GM19043 (cell line): ENCODE results near the gene KIF3A.

Experiments used
- ATAC-seq: cut with Tn5 transposase; IDR thresholded peaks from one replicate; pipeline ENCODE4 v1.9.1; 2021; ENCODE audit warnings: low read depth; ENCODE audit not compliant: unreplicated experiment

Gene KIF3A

DNA sequence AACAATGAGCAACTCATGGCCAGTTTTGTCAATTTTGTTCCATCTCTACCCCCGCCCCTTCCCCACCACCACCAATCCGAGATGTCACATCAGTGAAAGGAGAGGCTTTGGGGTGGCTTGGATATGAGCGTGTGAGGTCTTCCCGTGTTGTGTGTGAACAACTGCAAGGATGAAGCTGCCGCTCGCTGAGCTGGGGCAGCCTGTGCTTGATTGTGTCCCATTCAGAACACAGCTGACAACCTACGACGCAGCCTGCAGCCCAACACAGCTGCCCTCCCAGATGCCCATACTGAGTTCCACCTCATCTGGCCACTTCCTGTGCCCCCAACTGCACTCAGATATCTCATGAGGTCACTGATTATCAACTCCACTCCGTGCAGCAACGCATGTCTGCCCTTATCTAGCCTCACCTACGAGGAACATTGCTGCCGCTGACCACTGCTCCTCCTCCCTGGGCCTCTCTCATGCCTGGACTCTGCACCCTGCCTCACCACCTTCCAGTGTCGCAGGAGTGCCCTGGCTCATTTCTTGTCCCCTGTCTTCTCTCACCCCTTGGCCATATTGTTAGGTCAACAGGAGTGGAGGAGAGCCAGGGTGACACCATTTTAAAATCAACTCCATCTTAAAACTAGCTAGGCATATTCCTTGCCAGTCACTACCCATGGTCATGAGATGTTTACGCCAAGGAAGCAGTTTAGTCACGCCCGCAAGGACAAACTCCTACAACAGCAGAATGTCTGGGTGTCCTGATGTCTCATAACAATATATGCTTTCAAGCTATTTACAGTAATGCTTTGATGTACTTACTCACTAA lies 70.8 kb downstream of the KIF3A start:
- ATAC-seq, result no peak

- no peak for ATAC-seq
Observed at GRCh38 chr5:132665574-132666080, 71.7 kb downstream of the KIF3A start.

DNA sequence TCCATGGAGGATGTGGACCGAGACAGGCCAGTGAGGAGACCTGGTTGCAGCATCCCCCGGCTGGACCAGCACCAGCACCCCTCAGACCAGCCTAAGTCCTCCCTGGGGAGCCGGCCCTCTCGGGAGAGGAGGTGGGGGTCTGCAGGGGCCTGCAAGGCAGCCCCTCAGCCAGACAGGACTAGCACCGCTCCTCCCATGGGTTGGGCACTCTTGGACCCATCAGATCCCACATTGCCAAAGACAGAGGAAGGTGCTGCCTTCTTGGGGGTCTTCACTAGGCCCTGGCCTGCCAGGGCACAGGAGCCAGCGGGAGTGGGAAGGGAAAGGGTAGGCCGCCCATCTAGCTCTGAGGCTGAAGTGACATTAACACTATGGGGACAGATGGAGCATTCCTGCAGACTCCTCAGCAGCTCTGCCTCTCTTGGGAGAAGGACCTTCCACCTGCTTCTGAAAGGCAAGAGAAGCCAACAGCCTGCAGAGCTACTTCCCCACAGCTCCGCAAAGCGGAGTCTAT lies 72.6 kb downstream of the KIF3A start:
- ATAC-seq, result no peak

DNA sequence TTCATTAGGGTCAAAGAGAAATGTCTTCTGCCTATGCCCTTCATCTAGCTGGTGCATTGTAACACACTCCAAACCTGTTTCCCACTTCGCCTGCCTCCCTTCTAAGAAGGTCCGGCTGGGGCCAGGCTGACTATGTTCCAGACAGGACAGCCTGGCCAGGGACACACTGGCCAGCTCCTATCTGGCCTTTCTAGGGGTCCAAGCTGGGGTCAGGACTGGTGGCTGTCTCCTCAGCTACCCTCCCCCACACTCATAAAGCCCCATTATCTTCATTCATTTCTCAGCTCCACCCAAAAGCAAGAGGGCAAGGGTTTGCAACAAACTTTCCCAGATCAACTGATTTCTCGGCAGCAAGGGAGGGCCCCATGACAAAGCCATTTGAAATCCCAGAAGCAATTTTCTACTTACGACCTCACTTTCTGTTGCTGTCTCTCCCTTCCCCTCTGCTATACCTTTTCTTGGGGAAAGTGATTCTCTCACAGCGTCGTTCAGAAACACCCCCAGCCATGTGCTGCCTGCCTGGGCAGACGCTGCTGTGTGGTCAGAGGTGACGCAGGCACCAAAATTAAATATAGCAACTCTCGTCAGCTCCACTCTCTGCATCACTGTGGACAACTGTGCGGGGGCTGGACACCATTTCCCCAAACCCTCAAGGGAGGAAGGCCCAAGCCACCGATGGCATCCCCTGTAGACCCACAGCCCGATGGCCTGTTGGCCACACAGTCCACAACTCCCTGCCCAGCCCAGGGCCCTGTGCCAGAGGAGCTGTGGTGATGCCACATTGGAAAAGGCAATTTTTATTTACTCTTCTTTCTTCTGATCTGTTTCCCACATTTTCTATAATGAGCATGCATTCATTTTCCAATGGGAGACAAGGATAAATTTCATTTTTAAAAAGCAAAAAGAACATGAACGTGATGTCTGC lies 73.3 kb downstream of the KIF3A start:
- peak; percentile 44 for ATAC-seq

GRCh38 chr5:132662925-132663770 lies 74.2 kb downstream of the KIF3A start:
- ATAC-seq, result peak; percentile 51

DNA sequence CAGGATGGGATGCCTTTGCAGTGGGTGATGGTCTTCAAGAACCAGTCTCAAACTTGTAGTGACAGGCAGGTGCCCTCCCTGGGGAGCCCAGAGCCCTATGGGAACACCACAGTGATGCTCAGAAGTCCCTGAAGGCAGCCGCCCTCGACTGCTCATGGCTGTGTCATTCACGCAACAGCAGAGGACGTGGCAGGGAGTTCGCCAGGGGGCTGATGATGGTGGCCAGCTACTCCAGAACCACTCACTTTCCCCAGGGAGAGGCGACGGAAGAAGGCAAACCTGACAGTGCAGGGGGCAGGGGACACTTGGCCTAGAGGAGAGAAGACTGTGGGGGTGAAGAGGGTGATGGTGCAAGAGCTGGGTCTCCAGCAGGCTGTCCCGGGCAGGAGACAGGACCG lies 75.3 kb downstream of the KIF3A start:
- no peak for ATAC-seq

GRCh38 chr5:132661231-132662003 lies 75.9 kb downstream of the KIF3A start:
- ATAC-seq, result no peak

GRCh38 chr5:132659598-132660493 lies 77.5 kb downstream of the KIF3A start:
- no peak for ATAC-seq

DNA sequence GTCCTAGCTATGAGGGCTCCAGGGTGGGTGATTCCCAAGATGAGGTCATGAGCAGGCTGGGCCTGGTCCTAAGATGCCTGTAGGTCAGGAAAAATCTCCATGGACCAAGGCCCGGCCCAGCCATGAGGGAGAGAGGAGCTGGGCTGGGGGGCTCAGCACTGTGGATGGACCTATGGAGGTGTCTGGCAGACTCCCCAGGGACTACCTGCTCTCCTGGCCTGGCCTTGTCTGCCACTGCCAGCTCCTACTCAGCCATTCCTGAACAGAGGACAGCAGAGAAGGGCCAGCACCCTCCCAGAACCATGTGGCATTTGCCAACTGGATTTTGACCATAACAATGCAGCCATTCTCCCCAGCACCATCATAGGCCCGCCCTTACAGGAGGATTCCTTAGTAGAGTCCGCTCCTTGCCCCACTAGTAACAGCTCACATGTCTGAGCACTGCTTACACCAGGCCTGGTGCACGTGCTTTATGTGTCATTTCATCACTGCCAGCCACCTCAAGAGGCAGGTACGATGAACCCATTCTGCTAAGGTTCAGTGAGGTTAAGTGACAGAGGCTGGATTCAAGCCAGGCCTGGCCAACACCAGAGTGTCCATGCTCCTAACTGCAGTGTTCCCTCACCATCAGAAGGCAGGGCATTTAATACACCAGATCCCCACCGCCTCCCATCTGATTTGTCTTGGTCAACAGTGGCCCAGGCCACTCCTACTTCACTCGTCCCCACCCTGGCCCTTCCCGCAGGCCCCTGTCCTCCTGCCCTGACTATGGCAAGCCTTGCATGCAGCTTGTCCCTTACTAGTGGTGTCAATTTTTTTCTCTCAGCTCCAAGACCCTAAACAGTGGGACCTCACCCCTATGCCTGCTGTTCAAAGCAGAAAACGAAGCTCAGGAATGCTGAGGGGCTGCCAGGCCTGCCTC lies 78.7 kb downstream of the KIF3A start:
- no peak for ATAC-seq

DNA sequence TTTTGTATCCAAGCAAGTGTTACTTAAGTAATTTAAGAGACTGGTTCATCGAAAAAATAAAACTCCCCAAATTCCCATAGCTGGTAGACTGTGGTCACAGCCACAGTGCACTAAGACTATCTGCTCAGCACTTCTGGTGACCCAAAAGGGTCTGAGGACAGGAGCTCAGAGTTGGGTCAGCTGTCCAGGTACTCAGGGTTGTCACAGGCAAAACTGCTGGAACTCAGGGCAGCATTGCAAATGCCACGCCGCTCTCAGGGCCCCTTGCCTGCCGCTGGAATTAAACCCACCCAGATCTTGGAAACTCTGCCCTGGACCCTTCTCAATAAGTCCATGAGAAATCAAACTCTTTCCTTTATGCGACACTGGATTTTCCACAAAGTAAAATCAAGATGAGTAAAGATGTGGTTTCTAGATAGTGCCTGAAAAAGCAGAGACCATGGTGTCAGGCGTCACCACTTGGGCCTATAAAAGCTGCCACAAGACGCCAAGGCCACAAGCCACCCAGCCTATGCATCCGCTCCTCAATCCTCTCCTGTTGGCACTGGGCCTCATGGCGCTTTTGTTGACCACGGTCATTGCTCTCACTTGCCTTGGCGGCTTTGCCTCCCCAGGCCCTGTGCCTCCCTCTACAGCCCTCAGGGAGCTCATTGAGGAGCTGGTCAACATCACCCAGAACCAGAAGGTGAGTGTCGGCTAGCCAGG lies 79.5 kb downstream of the KIF3A start, which contains the start of gene IL13:
Gene IL13, plus strand, starts transcription at position 498 of the 705 bp plus-strand sequence. Its CDS starts 14 bp downstream, at position 512.
- ATAC-seq, result no peak

DNA sequence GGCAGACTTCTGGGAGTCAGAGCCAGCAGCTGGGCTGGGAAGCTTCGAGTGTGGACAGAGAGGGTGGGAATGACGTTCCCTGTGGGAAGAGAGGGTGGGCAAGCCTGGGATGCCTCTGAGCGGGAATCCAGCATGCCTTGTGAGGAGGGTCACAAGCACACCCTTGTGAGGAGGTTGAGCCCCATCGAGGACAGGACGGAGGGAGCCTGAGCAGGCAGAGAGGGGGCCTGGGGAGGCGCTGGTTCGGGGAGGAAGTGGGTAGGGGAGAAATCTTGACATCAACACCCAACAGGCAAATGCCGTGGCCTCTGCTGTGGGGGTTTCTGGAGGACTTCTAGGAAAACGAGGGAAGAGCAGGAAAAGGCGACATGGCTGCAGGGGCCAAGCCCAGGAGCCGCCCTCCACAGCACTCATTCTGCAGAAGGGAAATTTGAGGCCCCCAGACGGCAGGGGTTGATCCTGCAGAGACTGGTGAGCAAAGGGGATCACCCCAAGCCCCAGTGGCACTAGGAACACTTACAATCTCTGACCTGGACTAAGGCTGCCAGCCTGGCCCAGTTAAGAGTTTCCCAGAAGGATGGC lies 80.5 kb downstream of the KIF3A start:
- ATAC-seq, result no peak

GRCh38 chr5:132655821-132656773 lies 81.2 kb downstream of the KIF3A start:
- no peak for ATAC-seq

DNA sequence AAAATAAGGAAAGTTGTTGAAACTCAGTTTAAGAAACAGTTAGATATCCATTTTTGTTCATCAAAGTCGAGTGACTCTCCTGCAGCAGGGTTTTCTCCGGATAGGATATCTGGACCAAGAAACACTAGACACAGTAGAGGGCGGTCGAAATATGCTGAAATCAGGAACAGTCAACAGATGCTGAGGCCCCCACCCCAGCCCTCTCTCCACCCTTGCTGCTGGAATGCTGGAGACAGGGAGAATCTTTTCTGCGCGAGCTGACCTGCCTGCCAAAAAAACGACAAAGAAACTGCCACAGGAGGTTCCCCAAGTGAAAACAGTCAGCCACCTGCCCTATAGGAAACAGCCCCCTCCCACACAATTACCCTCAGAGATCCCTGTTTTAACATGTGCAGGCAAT lies 83.6 kb downstream of the KIF3A start:
- ATAC-seq, result no peak

DNA sequence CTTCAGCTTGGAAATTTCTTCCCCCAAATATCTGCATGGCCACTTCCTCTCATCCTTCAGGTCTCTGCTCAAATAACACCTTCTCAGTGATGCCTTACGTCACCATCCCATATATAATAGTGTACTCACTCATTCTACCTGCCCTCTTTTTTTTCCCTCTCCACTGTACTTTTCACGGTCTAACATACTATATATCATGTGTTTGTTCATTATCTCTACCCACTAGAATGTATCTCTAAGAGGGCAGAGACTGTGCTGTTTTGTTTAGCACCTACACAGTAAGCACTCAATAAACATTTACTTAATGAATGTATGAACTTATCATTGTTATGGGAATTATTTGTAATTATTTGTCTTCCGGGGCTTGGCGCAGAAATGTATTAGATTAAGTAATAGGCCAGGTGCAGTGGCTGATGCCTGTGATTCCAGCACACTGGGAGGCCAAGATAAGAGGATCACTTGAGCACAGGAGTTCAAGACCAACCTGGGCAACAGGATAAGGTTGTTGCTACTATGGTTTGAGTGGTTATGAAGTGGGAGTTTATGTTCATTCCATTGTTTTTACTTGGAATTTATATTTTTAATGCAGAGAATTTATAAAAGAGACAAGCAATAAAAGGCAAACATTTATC lies 85.4 kb downstream of the KIF3A start:
- no peak for ATAC-seq

GRCh38 chr5:132648355-132648754 lies 89.0 kb downstream of the KIF3A start:
- no peak for ATAC-seq
